ENCODE results near the gene MYO18A.

MYO18A gene

DNA sequence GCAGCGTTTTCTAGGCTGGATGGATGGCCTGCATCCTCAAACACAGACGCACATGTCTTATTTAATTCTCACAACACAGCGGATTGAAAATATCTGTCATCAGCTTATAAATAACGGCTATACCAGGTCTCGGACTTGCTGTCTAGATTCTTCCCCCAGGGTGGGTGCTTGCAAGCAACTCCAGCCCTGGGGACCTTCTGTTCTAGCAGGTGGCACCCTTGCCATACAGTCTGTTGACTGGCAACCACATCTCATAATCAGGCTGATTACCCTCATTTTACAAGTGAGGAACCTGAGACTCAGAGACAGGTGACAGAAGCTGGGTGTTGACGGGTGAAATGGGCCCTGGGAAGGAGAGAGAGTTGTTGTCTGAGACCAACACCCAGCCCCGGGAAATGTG lies 158.1 kb downstream of the MYO18A start:
- no peak overlapping the region for H3K4me2 ChIP-seq (ENCODE audit: low read depth, low read length)
- no peaks in the 10 kb centered on the region for H3K9me3 ChIP-seq (replicated peaks; ENCODE audit: insufficient read depth, low read length)
- no peak for TF ChIP-seq EZH2phosphoT487 (IDR thresholded peaks at IDR 0.05; ENCODE audit: low read length)
- TF ChIP-seq, protein P1, sequence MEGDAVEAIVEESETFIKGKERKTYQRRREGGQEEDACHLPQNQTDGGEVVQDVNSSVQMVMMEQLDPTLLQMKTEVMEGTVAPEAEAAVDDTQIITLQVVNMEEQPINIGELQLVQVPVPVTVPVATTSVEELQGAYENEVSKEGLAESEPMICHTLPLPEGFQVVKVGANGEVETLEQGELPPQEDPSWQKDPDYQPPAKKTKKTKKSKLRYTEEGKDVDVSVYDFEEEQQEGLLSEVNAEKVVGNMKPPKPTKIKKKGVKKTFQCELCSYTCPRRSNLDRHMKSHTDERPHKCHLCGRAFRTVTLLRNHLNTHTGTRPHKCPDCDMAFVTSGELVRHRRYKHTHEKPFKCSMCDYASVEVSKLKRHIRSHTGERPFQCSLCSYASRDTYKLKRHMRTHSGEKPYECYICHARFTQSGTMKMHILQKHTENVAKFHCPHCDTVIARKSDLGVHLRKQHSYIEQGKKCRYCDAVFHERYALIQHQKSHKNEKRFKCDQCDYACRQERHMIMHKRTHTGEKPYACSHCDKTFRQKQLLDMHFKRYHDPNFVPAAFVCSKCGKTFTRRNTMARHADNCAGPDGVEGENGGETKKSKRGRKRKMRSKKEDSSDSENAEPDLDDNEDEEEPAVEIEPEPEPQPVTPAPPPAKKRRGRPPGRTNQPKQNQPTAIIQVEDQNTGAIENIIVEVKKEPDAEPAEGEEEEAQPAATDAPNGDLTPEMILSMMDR (IDR thresholded peaks at IDR 0.05; ENCODE audit: low read length), result no peak
- TF ChIP-seq EZH2 (optimal IDR thresholded peaks at IDR 0.05; ENCODE audit: low read depth, low read length), result no peak
- H3K27ac ChIP-seq (ENCODE audit: low read length), result no peak overlapping the region
- H3K79me2 ChIP-seq (ENCODE audit: low read length), result no peaks in the 10 kb centered on the region
- no peak overlapping the region for H3K4me3 ChIP-seq (ENCODE audit: low read length)
- H2AFZ ChIP-seq (ENCODE audit: low read length), result no peak overlapping the region
- H3K9me2 ChIP-seq (replicated peaks; ENCODE audit: insufficient read depth, low read length), result no peaks in the 10 kb centered on the region
- H3K9ac ChIP-seq (ENCODE audit: low read length), result no peak overlapping the region
- H3K27me3 ChIP-seq (replicated peaks; ENCODE audit: insufficient read depth, low read length), result peaks cover 33% of the 10 kb centered on the region
- no peak for DNase-seq
- H3K36me3 ChIP-seq (replicated peaks; ENCODE audit: insufficient read depth, low read length), result no peaks in the 10 kb centered on the region
- H3K4me1 ChIP-seq (ENCODE audit: low read length), result no peaks in the 10 kb centered on the region
- H4K20me1 ChIP-seq (ENCODE audit: insufficient read depth, low read length), result no peaks in the 10 kb centered on the region
- H3F3A ChIP-seq (ENCODE audit: insufficient read depth, low read length), result peaks cover 2% of the 10 kb centered on the region; the same call in 1 of the 2 replicates

DNA sequence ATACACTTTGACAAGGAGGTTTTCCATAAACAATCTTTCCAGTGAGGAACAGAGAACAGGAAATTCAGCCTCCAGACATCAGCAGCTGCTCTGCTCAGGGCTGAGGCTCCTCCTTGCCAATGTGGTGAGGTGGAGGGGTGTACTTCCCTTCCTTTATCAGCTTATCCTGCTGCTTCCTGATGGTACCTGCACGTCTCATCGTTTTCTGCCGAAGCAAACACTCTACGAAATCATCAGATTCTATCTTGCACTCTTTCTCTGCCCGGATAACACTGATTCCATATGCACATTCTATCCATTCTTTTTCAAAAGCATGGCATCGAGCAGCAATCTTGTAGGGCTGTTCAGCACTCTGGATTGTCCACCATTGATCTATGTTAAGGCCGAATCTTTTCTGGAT lies 159.0 kb downstream of the MYO18A start:
- Histone ChIP-seq H3K27ac (ENCODE audit: low read length) (no peak overlapping the region), H3K4me1 (ENCODE audit: low read length) (no peaks in the 10 kb centered on the region), H3K9me2 (replicated peaks; ENCODE audit: insufficient read depth, low read length) (no peaks in the 10 kb centered on the region), H3K9me3 (replicated peaks; ENCODE audit: insufficient read depth, low read length) (no peaks in the 10 kb centered on the region), H4K20me1 (ENCODE audit: insufficient read depth, low read length) (no peaks in the 10 kb centered on the region), H3K4me2 (ENCODE audit: low read depth, low read length) (no peak overlapping the region), H3K79me2 (ENCODE audit: low read length) (no peaks in the 10 kb centered on the region), H3F3A (ENCODE audit: insufficient read depth, low read length) (peaks cover 2% of the 10 kb centered on the region; the same call in 1 of the 2 replicates), H3K36me3 (replicated peaks; ENCODE audit: insufficient read depth, low read length) (no peaks in the 10 kb centered on the region), H3K4me3 (ENCODE audit: low read length) (no peak overlapping the region), H2AFZ (ENCODE audit: low read length) (no peak overlapping the region), H3K27me3 (replicated peaks; ENCODE audit: insufficient read depth, low read length) (peaks cover 40% of the 10 kb centered on the region), H3K9ac (ENCODE audit: low read length) (no peak overlapping the region)
- no peak for DNase-seq
- TF ChIP-seq, protein P1 (IDR thresholded peaks at IDR 0.05; ENCODE audit: low read length), result no peak
- TF ChIP-seq EZH2 (optimal IDR thresholded peaks at IDR 0.05; ENCODE audit: low read depth, low read length) (no peak), EZH2phosphoT487 (IDR thresholded peaks at IDR 0.05; ENCODE audit: low read length) (no peak)
